SU-DHL-6 (cell line): ENCODE results near the gene FLACC1.

ENCODE experiments used
- H2AFZ ChIP-seq: fragments of 200-600 bp; sonication (generic); 2 replicates; pipeline ENCODE4 v1.6.1; 2014; ENCODE audit warnings: low read depth, mild to moderate bottlenecking, moderate library complexity, mixed read lengths, antibody characterized with exemption, low read length; ENCODE audit not compliant: severe bottlenecking
- H3F3A ChIP-seq: fragments of 200-600 bp; shearing (Covaris generic); 2 replicates; pipeline ENCODE4 v1.6.0; 2016; ENCODE audit warnings: antibody characterized with exemption, mild to moderate bottlenecking; ENCODE audit not compliant: insufficient read depth
- H3K27ac ChIP-seq: fragments of 200-600 bp; sonication (generic); 2 replicates; pipeline ENCODE4 v1.5.1; 2016; ENCODE audit warnings: low read depth, mild to moderate bottlenecking, low read length, moderate library complexity, mixed read lengths
- H3K27me3 ChIP-seq: fragments of 200-600 bp; sonication (generic), shearing (Covaris generic); 2 replicates; pipeline ENCODE4 v1.6.0; 2014; ENCODE audit warnings: mild to moderate bottlenecking, low read length
- H3K36me3 ChIP-seq: fragments of 200-600 bp; sonication (generic); 2 replicates; pipeline ENCODE4 v1.6.1; 2014; ENCODE audit warnings: mild to moderate bottlenecking, low read length, mixed read lengths
- H3K4me2 ChIP-seq: fragments of 300-600, 200-600 bp; shearing (Covaris generic), sonication (generic); 2 replicates; pipeline ENCODE4 v1.6.0; 2014; ENCODE audit warnings: low read length, low read depth, mild to moderate bottlenecking; ENCODE audit not compliant: poor library complexity, severe bottlenecking
- H3K4me3 ChIP-seq: fragments of 200-600 bp; sonication (generic); 2 replicates; pipeline ENCODE4 v1.5.1; 2014; ENCODE audit warnings: antibody characterized with exemption, low read length, mild to moderate bottlenecking, mixed read lengths; ENCODE audit not compliant: insufficient read depth, poor library complexity, severe bottlenecking
- H3K79me2 ChIP-seq: fragments of 200-600 bp; sonication (generic); 2 replicates; pipeline ENCODE4 v1.6.1; 2014; ENCODE audit warnings: mild to moderate bottlenecking, low read length, moderate library complexity; ENCODE audit not compliant: insufficient read depth
- H3K9ac ChIP-seq: fragments of 200-600 bp; sonication (generic); 2 replicates; pipeline ENCODE4 v1.7.0; 2014; ENCODE audit warnings: mild to moderate bottlenecking, low read length
- H3K9me2 ChIP-seq: fragments of 200-600 bp; sonication (generic); replicated peaks from 2 replicates; pipeline ENCODE4 v1.6.1; 2014; ENCODE audit warnings: low read length; ENCODE audit not compliant: insufficient read depth
- H3K9me3 ChIP-seq: fragments of 200-600 bp; sonication (generic); 2 replicates; pipeline ENCODE4 v1.6.1; 2014; ENCODE audit warnings: low read length, mixed read lengths; ENCODE audit not compliant: insufficient read depth
- H4K20me1 ChIP-seq: fragments of 200-600 bp; sonication (generic); 2 replicates; pipeline ENCODE4 v1.6.1; 2014; ENCODE audit warnings: low read depth, mild to moderate bottlenecking, antibody characterized with exemption, low read length, moderate library complexity, mixed read lengths
- CTCF ChIP-seq: fragments of 200-600 bp; sonication (generic); IDR thresholded peaks from one replicate; pipeline ENCODE4 v1.5.1; 2017; ENCODE audit warnings: antibody characterized with exemption, mild to moderate bottlenecking, low read length, moderate library complexity; ENCODE audit not compliant: insufficient read depth, poor library complexity, severe bottlenecking
- EZH2phosphoT487 ChIP-seq: fragments of 200-600 bp; sonication (generic), shearing (Covaris generic); conservative IDR thresholded peaks from 2 replicates; pipeline ENCODE4 v1.6.1; 2018; ENCODE audit warnings: mild to moderate bottlenecking, antibody characterized with exemption, low read length, moderate library complexity, mixed read lengths

Gene FLACC1

GRCh38 chr2:201271917-201272316 is 85.2 kb downstream of the FLACC1 start:
- Histone ChIP-seq H3K4me3 (no peak overlapping the region), H3K9me2 (no peaks in the 10 kb centered on the region), H3K27ac (no peak overlapping the region), H3K9ac (no peak overlapping the region), H2AFZ (no peak overlapping the region), H3K9me3 (no peaks in the 10 kb centered on the region), H3K79me2 (peaks cover 7% of the 10 kb centered on the region; the same call in 1 of the 2 replicates), H3F3A (no peaks in the 10 kb centered on the region), H3K36me3 (peaks cover 8% of the 10 kb centered on the region), H4K20me1 (no peaks in the 10 kb centered on the region), H3K4me2 (no peak overlapping the region), H3K27me3 (no peaks in the 10 kb centered on the region)
- TF ChIP-seq EZH2phosphoT487 (no peak), CTCF (no peak)

GRCh38 chr2:201270293-201271001 is 86.7 kb downstream of the FLACC1 start:
- Histone ChIP-seq H4K20me1 (no peaks in the 10 kb centered on the region), H3K9ac (no peak overlapping the region), H3K27ac (no peak overlapping the region), H3F3A (no peaks in the 10 kb centered on the region), H3K9me3 (no peaks in the 10 kb centered on the region), H2AFZ (no peak overlapping the region), H3K27me3 (no peaks in the 10 kb centered on the region), H3K36me3 (peaks cover 8% of the 10 kb centered on the region; the same call in 1 of the 2 replicates), H3K4me2 (no peak overlapping the region), H3K4me3 (no peak overlapping the region), H3K79me2 (peaks cover 21% of the 10 kb centered on the region), H3K9me2 (no peaks in the 10 kb centered on the region)
- TF ChIP-seq CTCF = no peak
- no peak for TF ChIP-seq EZH2phosphoT487

- no peak overlapping the region for H3K27ac ChIP-seq
- no peaks in the 10 kb centered on the region for H3K27me3 ChIP-seq
- peaks cover 8% of the 10 kb centered on the region; the same call in 1 of the 2 replicates for H3K36me3 ChIP-seq
- H3K4me2 ChIP-seq = no peak overlapping the region
- TF ChIP-seq EZH2phosphoT487 = no peak
- TF ChIP-seq CTCF = no peak
- no peak overlapping the region for H3K4me3 ChIP-seq
- no peak overlapping the region for H2AFZ ChIP-seq
- H3K79me2 ChIP-seq = peaks cover 28% of the 10 kb centered on the region
- H3K9me2 ChIP-seq = no peaks in the 10 kb centered on the region
- H3K9me3 ChIP-seq = no peaks in the 10 kb centered on the region
- H3F3A ChIP-seq = no peaks in the 10 kb centered on the region
- no peaks in the 10 kb centered on the region for H4K20me1 ChIP-seq
- H3K9ac ChIP-seq = no peak overlapping the region
Observed at GRCh38 chr2:201269764-201270163, 87.4 kb downstream of the FLACC1 start.
